ENCODE results near the gene UGT1A9.
"Not testable (repeated sequence)": the region's sequence is repeated elsewhere in the genome, so short reads cannot be mapped to it uniquely, and the experiment has no call there.

- not testable (repeated sequence) for TF ChIP-seq POLR2A, CTCF (IDR thresholded peaks at IDR 0.05)
Observed at GRCh38 chr2:233655943-233656342, 15.8 kb upstream of the UGT1A9 start.
